HG03135 (cell line): ENCODE data around the gene LYPD4.

ENCODE experiments used
- ATAC-seq: cut with Tn5 transposase; IDR thresholded peaks from one replicate; pipeline ENCODE4 v1.9.1; 2021; ENCODE audit warnings: mild to moderate bottlenecking, moderate library complexity; ENCODE audit not compliant: unreplicated experiment

The LYPD4 gene

DNA sequence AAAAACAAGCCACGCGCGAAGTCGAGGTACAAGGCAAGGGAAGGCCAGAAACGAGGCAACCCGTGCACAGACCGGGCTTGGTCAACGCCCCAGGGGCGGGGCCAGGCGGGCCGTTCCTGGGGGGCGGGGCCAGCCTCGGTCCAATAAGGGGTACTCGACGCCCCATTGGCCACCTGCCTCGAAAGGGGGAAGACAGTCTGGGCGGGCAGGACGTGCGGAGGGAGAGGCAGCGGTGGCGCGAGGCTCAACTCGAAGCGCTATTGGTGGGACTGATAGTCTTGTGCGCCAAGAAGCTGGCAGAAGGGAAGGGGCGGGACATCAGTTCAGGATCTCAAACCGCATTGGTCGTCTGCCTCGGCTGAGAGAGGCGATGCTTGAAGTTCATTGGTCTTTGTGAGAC is at the start of gene LYPD4:
Gene LYPD4 (minus strand): TSS at position 83 of the 400 bp plus-strand sequence. CDS start 5,398 bp downstream, outside the sequence.
- ATAC-seq: no peak

- no peak for ATAC-seq
These were observed 49.4 kb upstream of the LYPD4 start for GRCh38 chr19:41893899-41894298.

- ATAC-seq: no peak
These were observed 47.9 kb upstream of the LYPD4 start for GRCh38 chr19:41892173-41892902.

GRCh38 chr19:41890936-41891335 is 46.5 kb upstream of the LYPD4 start:
- ATAC-seq: no peak

GRCh38 chr19:41889896-41890295 is 45.4 kb upstream of the LYPD4 start:
- ATAC-seq: no peak

GRCh38 chr19:41888926-41889325 is 44.4 kb upstream of the LYPD4 start:
- no peak for ATAC-seq

DNA sequence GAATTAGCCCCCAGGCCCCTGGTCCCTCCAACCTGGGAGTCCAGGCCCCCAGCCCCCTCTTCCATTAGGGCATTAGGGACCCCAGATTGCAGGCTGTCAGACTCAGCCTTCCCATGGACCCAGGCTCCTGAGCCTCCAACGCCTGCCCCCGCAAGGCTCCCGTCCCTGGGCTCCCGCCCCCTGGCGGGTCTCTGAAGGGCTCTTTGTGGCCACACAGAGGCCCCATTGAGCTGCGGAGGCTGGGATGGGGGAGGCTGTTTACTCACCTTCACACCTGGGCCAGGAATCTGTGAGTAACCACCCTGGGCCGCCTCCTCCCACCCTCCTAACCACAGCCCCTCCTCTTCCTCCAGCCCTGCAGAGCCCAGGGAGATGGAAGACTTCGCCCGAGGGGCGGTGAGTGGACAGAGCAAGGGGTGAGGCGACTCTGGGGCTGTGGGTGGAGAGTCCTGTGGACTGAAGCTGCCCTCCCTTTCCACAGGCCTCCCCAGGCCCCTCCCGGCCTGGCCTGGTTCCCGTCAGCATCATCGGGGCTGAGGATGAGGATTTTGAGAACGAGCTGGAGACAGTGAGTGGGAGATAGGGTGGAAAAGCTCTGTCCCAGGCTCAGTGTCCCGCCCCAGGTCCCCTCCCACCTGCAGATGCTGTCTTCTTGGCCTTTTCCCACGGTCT is 43.4 kb upstream of the LYPD4 start:
- no peak for ATAC-seq

DNA sequence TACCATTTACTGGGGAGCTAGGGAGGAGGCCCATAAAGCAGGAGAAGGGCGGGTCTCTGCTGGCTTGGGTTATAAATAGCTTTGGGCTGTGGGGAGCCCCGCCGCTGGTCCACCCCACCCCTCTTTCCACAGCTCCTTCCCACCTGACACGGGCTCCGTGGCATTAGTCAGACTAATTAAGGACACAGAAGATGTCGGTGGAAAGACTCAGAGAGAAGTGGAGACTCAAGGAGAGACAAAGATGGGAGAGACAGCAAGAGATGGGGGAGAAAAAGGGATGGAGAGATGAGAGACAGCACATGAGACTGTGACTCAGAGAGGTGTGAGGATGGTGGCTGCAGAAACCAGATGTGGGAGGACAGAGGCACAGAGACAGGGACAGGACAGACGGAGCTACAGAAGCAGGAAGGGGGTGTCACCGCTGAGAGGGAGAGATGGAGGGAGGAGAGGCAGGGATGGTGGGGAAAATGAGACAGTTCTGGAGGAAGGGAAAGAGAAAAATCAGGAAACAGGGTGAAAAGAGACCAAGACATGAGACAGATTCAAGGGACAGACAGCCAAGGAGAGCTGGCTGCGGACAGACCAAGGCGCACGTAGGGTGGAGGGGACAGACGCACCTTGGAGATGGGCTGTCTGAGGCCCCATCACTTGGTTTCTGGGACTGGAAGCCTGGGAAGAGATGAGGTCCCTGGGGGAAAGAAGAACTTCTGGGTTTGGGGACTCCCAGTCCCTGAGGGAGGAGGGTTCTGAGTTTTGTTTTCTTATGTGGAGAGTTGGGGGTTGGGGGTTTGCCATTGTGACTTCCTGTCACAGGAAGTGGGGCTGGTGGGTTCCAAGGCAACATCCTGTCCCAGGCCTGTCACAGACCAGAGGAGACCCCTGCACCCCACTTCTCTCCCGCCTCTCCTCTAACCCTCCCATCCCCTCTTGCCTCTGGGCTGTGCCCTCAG is 42.6 kb upstream of the LYPD4 start:
- no peak for ATAC-seq

DNA sequence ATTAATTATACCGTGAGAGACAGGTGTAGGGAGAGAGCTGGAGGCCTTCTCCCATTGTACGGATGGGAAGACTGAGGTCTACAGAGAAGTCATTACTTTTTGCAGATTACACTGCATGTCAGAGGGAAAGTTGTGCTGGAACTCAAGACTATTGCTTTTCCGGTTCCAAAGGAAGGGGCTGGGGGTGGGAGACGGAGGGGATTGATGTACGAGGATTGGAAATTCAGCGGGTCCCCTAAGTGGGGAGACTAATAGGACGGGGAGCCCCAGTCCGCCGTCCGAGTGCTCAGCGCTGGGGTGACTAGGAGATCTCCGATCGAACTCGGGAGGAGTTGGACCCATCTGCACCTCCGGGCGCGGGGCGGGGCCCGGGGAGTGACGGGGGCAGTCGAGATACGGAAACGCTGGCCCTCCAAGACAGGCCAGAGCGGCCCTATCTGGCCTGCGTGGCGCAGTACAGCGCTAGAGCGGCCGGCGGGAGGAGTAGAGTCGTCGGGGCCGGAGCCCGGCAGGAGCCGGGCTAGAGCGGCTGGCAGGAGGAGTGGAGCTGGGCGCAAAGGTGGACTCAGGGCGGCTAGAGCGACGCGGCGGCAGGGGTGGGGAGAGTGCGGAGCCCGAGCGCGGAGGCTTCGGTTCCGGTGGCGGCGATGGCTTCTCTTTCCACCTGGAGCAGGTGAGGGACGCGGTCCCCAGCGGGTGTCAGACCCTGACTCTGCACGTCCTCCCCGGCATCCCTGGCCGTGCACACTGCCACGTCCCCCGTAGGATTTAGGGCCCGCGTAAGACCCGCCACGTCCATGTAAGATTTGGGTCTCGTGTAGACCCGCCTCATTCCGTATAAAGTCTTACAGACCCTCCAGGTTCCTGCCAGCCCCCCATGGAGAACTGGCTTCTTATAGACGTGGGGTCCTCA is 39.6 kb upstream of the LYPD4 start:
- peak; percentile 74 for ATAC-seq

DNA sequence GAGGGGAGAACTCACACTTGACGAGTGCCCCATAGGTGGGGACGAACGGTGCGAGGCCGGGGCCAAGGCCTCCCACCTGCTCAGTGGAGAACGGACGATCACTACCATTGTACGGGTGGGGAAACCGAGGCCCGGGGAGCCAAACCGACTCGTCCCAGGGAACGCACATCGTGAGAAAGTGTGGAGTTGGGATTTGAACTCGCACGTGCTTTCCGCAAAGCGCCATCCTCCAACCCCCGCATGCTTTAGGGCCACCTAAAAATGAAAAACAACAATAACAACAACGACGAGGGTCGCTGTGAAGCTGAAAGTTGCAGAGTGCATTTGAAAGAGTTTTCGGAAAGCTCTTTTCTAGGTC is 39.0 kb upstream of the LYPD4 start:
- ATAC-seq: no peak

- ATAC-seq: no peak
These were observed 38.3 kb upstream of the LYPD4 start, which contains the start of gene ARHGEF1 for GRCh38 chr19:41882568-41883462. TSS of gene ARHGEF1 (plus strand) at chr19:41883184. CDS start at chr19:41888083, 4,899 bp downstream.

DNA sequence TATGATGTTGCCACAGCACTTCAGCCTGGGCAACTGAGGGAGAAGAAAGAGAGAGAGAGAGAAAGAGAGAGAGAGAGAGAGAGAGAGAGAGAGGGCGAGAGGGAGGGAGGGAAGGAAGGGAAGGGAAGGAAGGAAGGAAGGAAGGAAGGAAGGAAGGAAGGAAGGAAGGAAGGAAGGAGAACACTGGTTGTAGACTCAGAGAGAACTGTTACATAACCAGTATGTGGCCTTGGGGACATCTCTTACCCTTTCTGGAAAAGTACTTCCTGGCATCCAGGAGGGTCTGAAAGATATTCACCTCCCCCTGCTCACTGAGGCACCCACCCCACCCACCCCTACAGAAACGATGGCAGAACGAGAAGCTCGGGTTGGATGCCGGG is 35.8 kb upstream of the LYPD4 start:
- no peak for ATAC-seq

GRCh38 chr19:41879670-41880328 is 35.3 kb upstream of the LYPD4 start:
- no peak for ATAC-seq

- ATAC-seq: no peak
These were observed 34.6 kb upstream of the LYPD4 start for GRCh38 chr19:41879080-41879479.

- ATAC-seq: no peak
These were observed 33.7 kb upstream of the LYPD4 start for GRCh38 chr19:41877916-41878905.

- ATAC-seq: peak; percentile 60
These were observed 32.7 kb upstream of the LYPD4 start, which contains the start of gene CD79A for GRCh38 chr19:41876847-41877832. TSS of gene CD79A (plus strand) at chr19:41877279. CDS start at chr19:41877305, 26 bp downstream.
